HG03575 (cell line): ENCODE measurements around the gene RPS2.
"Not testable (repeated sequence)": the region's sequence is repeated elsewhere in the genome, so short reads cannot be mapped to it uniquely, and the experiment has no call there.

Experiments
- ATAC-seq: cut with Tn5 transposase; IDR thresholded peaks from one replicate; pipeline ENCODE4 v1.9.1; 2021; ENCODE audit not compliant: unreplicated experiment, insufficient number of reproducible peaks, low FRiP score; ENCODE audit errors: extremely low read depth

The RPS2 gene

GRCh38 chr16:1950047-1950446, 14.6 kb downstream of the RPS2 start:
- ATAC-seq = no peak

- ATAC-seq = no peak
Observed at GRCh38 chr16:1949507-1949906, 15.1 kb downstream of the RPS2 start.

DNA sequence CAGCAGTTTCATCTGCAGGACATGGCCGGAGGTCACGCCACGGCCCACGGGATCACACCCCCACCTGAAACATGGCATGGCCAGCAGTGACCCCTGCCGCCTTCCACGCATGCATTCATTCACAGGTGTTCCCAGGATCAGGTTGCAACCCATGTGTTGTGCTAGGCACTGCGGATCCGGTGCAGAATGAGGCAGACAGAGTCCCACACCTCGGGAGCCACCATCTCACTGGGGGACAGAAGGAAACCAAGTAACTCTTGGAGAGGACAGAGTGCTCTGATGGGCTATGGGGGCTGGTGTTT, 17.3 kb downstream of the RPS2 start:
- ATAC-seq = no peak

- ATAC-seq = no peak
Observed at GRCh38 chr16:1946495-1947368, 17.9 kb downstream of the RPS2 start.

GRCh38 chr16:1945559-1946391, 18.9 kb downstream of the RPS2 start:
- ATAC-seq = no peak

- ATAC-seq = no peak
Observed at GRCh38 chr16:1944612-1945199, 19.9 kb downstream of the RPS2 start.

- ATAC-seq = peak; percentile 52
Observed at GRCh38 chr16:1942810-1943726, 21.6 kb downstream of the RPS2 start, which contains the start of gene MSRB1. MSRB1 (minus strand) TSS chr16:1943199; CDS start chr16:1943156, 43 bp downstream.

DNA sequence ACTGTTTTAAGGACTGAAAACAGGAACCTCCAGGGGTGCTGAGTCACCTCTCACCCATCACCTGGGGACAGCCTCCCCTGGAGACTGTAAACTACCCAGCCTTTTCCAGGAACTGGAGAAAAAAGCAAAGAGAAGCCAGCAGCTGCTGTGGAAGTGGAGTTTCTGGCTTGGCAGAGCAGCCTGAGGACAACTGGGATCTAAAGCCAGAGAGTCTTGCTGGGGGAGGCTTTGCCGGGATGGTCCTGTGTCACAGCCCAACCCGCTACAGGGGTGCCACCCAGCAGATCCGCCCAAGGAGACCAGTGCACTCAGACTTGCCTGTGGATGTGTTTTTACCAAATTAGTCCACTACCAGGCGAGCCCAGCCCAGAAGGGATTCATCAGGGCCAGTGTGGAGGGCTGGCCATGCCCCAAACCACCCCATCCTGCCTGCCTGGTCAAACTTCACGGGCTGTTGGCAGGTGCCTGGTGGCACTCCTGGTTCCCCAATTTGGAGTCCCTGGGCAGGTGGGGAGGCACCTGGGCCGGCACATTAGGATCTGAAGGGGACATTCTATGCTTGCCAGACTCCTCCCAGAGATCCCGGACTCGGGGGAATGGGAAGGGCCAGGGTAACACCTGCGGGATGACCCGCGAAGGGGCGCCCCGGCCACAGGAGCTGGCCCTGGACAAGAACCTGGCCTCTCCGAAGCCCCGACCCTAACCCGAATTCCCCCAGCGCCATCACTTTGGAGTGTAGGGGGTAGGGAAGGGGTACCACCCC, 22.4 kb downstream of the RPS2 start:
- no peak for ATAC-seq

DNA sequence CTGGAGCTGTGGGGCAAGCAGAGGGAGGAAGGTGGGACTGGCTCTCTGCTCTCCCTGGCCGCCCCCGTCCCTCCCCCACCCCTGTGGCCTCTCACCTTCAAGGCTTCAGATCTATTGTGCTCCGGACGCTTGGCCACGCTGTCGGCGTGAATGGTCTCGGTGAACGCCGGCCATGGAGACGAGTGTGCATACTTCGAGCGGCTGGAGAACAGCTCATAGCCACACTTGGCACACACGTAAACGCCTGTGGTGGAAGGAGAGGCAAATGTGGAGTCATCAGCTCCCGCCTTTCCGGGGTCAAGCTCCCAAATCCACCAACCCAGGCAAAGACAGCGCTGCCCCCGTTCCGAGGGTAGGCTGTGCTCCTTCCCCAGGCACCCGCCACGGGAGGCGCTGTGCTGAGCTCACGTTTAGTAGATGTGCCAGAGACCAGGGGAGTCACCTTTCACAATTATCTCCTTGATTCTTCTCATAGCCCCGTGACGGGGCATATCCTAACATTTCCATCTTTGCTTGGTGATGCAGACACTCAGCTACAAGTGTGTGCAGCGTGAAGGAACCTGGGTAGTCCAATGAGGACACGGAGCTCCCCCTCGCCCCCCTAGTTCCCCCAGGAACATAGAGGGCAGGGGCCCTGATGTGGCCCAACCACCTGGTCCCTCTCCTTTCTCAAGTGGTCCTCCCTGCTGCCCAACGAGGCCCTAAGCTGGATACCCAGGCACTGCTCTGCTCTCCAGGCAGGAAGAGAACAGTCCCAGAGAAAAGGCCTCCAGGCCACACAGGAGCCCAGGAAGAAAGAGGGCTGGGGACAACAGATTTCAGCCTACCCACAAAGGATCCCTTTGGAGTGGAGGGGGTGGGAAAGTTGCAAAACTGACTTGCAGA, 23.2 kb downstream of the RPS2 start:
- no peak for ATAC-seq

- no peak for ATAC-seq
Observed at GRCh38 chr16:1940273-1941161, 24.1 kb downstream of the RPS2 start.

GRCh38 chr16:1939833-1940232, 24.8 kb downstream of the RPS2 start:
- ATAC-seq = not testable (repeated sequence)

DNA sequence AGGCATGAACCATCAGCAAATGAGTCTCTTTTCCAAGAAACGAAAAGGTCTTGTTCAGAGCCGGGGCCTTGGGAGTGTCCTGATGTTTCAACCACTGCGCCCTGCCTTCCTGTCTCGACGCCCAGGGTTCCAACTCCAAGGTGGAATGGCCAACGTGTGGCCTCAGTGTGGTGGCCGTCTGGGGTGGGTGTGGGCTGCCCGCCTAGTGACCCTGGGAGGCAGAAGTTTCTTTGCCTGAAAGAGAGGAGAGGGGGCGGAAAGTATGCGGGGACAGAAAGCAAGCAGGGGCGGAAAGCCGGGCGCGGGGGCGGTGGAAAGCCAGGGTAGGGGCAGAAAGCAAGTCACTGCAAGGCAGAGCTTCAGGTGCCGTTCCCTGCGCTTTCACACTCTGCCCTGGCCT, 25.7 kb downstream of the RPS2 start:
- no peak for ATAC-seq

GRCh38 chr16:1938316-1938715, 26.3 kb downstream of the RPS2 start:
- ATAC-seq = no peak

DNA sequence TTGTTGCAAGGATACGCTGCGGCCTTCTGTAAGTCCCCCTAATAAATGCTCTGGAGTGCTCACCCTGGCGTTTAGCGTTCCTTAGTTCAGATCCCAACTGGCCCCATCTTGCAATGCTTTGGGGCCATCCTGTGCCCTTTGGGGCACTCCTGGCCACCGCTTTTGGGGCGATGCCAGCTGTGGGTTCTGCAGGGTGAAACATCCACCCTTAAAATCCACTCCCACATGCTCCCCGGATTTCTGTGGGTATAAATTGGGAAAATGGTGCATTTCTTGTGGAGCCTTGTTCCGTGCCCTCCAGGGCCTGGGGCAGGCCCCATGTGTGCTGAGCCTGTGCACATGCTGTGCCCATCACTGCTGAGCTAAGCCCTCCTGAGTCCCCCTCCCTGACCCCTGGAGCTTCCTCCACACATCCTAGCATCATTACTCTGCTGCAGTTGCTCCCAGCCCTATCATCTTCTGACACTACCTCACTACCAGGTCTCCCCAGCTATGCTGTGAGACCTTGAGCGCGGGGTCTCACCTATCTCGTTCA, 27.6 kb downstream of the RPS2 start:
- no peak for ATAC-seq

GRCh38 chr16:1933097-1933661, 31.4 kb downstream of the RPS2 start:
- ATAC-seq = no peak
